HUDEP-2 (cell line): Measurements from ENCODE around the gene PKD2.
"Not testable (repeated sequence)": the region's sequence is repeated elsewhere in the genome, so short reads cannot be mapped to it uniquely, and the experiment has no call there.

Experiments
- DNase-seq, 76 experiments: peaks; one replicate each; lab custom pipeline; 2025; ENCODE audit not compliant: unreplicated experiment in 76 of 76; lab: John Stamatoyannopoulos, UW

The PKD2 gene

GRCh38 chr4:88021824-88022223, 14.4 kb downstream of the PKD2 start:
- no peak for DNase-seq

- no peak for DNase-seq
These were observed 14.9 kb downstream of the PKD2 start for GRCh38 chr4:88022289-88022688.

GRCh38 chr4:88025868-88026661, 18.6 kb downstream of the PKD2 start:
- not testable (repeated sequence) for DNase-seq

GRCh38 chr4:88027611-88028608, 20.5 kb downstream of the PKD2 start:
- no peak for DNase-seq

GRCh38 chr4:88028946-88029345, 21.5 kb downstream of the PKD2 start:
- DNase-seq, result no peak

GRCh38 chr4:88029556-88029955, 22.1 kb downstream of the PKD2 start:
- DNase-seq, result no peak

- DNase-seq, result no peak
These were observed 23.3 kb downstream of the PKD2 start for GRCh38 chr4:88030565-88031310.

- peak in 50 of 76 experiments; percentile 0 to 74 (median 36) for DNase-seq
These were observed 25.9 kb downstream of the PKD2 start for GRCh38 chr4:88033309-88033708.

GRCh38 chr4:88035292-88035691, 27.9 kb downstream of the PKD2 start:
- no peak for DNase-seq

- DNase-seq, result no peak
These were observed 30.0 kb downstream of the PKD2 start for GRCh38 chr4:88037447-88037846.

- DNase-seq, result no peak
These were observed 30.5 kb downstream of the PKD2 start for GRCh38 chr4:88037936-88038335.

GRCh38 chr4:88040707-88041106, 33.3 kb downstream of the PKD2 start:
- no peak for DNase-seq

GRCh38 chr4:88041626-88042025, 34.2 kb downstream of the PKD2 start:
- no peak for DNase-seq

- DNase-seq, result no peak
These were observed 35.6 kb downstream of the PKD2 start for GRCh38 chr4:88043001-88043400.

GRCh38 chr4:88043586-88044340, 36.3 kb downstream of the PKD2 start:
- no peak for DNase-seq

- no peak for DNase-seq
These were observed 37.6 kb downstream of the PKD2 start for GRCh38 chr4:88045021-88045420.

- DNase-seq, result no peak
These were observed 46.8 kb downstream of the PKD2 start for GRCh38 chr4:88054229-88054628.

GRCh38 chr4:88054901-88055300, 47.5 kb downstream of the PKD2 start:
- peak in 42 of 76 experiments; percentile 1 to 61 (median 16) for DNase-seq

GRCh38 chr4:88058295-88058694, 50.9 kb downstream of the PKD2 start:
- DNase-seq, result no peak

- no peak for DNase-seq
These were observed 52.3 kb downstream of the PKD2 start for GRCh38 chr4:88059766-88060165.
